ENCODE data around the gene RDH14.

- no peak for TF ChIP-seq EP300 (IDR thresholded peaks at IDR 0.05)
- TF ChIP-seq, protein P1, sequence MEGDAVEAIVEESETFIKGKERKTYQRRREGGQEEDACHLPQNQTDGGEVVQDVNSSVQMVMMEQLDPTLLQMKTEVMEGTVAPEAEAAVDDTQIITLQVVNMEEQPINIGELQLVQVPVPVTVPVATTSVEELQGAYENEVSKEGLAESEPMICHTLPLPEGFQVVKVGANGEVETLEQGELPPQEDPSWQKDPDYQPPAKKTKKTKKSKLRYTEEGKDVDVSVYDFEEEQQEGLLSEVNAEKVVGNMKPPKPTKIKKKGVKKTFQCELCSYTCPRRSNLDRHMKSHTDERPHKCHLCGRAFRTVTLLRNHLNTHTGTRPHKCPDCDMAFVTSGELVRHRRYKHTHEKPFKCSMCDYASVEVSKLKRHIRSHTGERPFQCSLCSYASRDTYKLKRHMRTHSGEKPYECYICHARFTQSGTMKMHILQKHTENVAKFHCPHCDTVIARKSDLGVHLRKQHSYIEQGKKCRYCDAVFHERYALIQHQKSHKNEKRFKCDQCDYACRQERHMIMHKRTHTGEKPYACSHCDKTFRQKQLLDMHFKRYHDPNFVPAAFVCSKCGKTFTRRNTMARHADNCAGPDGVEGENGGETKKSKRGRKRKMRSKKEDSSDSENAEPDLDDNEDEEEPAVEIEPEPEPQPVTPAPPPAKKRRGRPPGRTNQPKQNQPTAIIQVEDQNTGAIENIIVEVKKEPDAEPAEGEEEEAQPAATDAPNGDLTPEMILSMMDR (IDR thresholded peaks at IDR 0.05): no peak
Measured at GRCh38 chr2:18603854-18604530, 43.5 kb upstream of the RDH14 start.
